ENCODE data around the gene CIROP. TPM values are rescaled to one million over a fixed set of nuclear protein-coding genes. Genes with fewer than 3 reads are reported as not detected.

Gene CIROP
- total and polyA plus RNA-seq, 2 donors from 2014 or later = not detected

GRCh38 chr14:23146980-23147379, 42.2 kb upstream of the CIROP start:
- FAIRE-seq = no peak
- no peak for TF ChIP-seq CTCF (IDR thresholded peaks at IDR 0.05; ENCODE audit: borderline replicate concordance, extremely low read depth, insufficient read depth)
- peaks cover 0 to 32% (median 6%) of the 10 kb centered on the region in 3 donors for H3K36me3 ChIP-seq (ENCODE audit: control insufficient read depth in 2 of 3, insufficient read depth in 3 of 3, low read length in 3 of 3)
- H3K27me3 ChIP-seq (ENCODE audit: control insufficient read depth, insufficient read depth, low read length) = no peaks in the 10 kb centered on the region
- intact Hi-C loops (cut with DNase I) = no loop called here
- H3K4me1 ChIP-seq (ENCODE audit: control insufficient read depth in 2 of 3, insufficient read depth in 2 of 3, low read depth in 1 of 3, low read length in 3 of 3) = peaks cover 0 to 10% (median 5%) of the 10 kb centered on the region in 3 donors
- DNase-seq = no peak
- no peak overlapping the region for H3K9ac ChIP-seq (ENCODE audit: low read length in 3 of 3)
- no peaks in the 10 kb centered on the region for H3K9me3 ChIP-seq (ENCODE audit: control insufficient read depth in 2 of 3, insufficient read depth in 1 of 3, low read length in 3 of 3)
- H3K27ac ChIP-seq (ENCODE audit: low read depth in 2 of 2, low read length in 2 of 2) = no peak overlapping the region
- no peak overlapping the region for H3K4me3 ChIP-seq (ENCODE audit: low read length in 3 of 3)

DNA sequence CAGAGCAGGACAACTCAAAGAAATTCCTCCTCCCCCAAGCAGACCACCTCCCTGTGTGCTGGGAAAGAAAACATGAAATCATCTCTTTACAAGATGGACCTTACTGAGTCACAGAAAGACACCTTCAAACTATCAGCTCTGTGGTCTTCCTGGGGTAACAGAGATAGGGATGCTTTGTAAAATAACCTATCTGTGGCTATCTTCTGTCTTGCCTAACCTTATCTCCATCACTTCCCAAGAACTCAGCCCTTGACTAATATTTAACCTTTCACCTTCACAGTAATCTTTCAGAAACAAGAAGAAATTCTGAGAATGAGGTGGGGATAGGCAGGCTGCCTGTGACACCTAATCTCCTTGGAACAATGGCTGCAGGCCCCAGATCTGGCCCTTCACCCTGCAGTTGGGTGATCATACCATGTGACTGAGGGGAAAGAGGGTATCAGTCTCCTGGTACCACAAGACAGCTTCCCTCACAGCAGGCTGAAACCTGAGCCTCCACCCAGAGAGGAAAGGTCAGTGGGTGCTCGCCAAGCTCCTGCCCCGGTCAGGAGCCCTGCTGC, 41.6 kb upstream of the CIROP start:
- peaks cover 0 to 10% (median 5%) of the 10 kb centered on the region in 3 donors for H3K4me1 ChIP-seq (ENCODE audit: control insufficient read depth in 2 of 3, insufficient read depth in 2 of 3, low read depth in 1 of 3, low read length in 3 of 3)
- no peak overlapping the region for H3K4me3 ChIP-seq (ENCODE audit: low read length in 3 of 3)
- no peak overlapping the region for H3K9ac ChIP-seq (ENCODE audit: low read length in 3 of 3)
- no peak overlapping the region for H3K27ac ChIP-seq (ENCODE audit: low read depth in 2 of 2, low read length in 2 of 2)
- no peaks in the 10 kb centered on the region for H3K27me3 ChIP-seq (ENCODE audit: control insufficient read depth, insufficient read depth, low read length)
- H3K9me3 ChIP-seq (ENCODE audit: control insufficient read depth in 2 of 3, insufficient read depth in 1 of 3, low read length in 3 of 3) = no peaks in the 10 kb centered on the region
- FAIRE-seq (no peak), DNase-seq (no peak)
- TF ChIP-seq CTCF (IDR thresholded peaks at IDR 0.05; ENCODE audit: borderline replicate concordance, extremely low read depth, insufficient read depth) = no peak
- peaks cover 0 to 32% (median 6%) of the 10 kb centered on the region in 3 donors for H3K36me3 ChIP-seq (ENCODE audit: control insufficient read depth in 2 of 3, insufficient read depth in 3 of 3, low read length in 3 of 3)
- intact Hi-C loops (cut with DNase I) = no loop called here

DNA sequence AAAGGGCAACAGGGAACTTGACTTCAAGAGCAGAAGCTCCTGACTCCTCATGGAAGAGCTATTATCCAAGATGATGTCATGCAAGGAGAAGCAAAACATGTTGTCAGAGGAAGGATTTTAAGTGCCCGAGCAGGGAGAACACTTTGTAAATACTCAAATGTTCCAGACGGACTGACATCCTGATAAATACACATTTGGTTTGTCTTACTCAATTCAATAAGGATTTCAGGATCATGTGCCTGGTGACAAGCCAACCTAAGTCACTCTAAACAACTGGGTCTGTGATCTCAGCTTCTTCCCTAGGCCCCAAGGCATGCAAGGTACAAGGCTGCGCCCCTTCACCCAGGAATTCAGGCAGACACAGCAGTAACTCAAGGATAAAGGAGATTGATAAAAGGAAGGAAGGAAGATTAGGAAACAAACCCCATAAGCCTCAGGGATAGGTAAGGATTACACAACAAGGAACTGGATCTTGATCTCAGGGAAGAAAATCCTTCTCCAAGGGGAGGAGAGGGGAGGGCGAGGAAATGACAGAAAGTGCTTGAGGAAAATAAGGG, 41.1 kb upstream of the CIROP start:
- FAIRE-seq = no peak
- H3K9ac ChIP-seq (ENCODE audit: low read length in 3 of 3) = no peak overlapping the region

More for the DNA sequence above, 41.1 kb upstream of the CIROP start:
- intact Hi-C loops (cut with DNase I) = no loop called here
- H3K27me3 ChIP-seq (ENCODE audit: control insufficient read depth, insufficient read depth, low read length) = no peaks in the 10 kb centered on the region
- no peaks in the 10 kb centered on the region for H3K9me3 ChIP-seq (ENCODE audit: control insufficient read depth in 2 of 3, insufficient read depth in 1 of 3, low read length in 3 of 3)
- no peak for DNase-seq
- peaks cover 0 to 32% (median 6%) of the 10 kb centered on the region in 3 donors for H3K36me3 ChIP-seq (ENCODE audit: control insufficient read depth in 2 of 3, insufficient read depth in 3 of 3, low read length in 3 of 3)
- H3K4me3 ChIP-seq (ENCODE audit: low read length in 3 of 3) = no peak overlapping the region
- H3K27ac ChIP-seq (ENCODE audit: low read depth in 2 of 2, low read length in 2 of 2) = no peak overlapping the region
- TF ChIP-seq CTCF (IDR thresholded peaks at IDR 0.05; ENCODE audit: borderline replicate concordance, extremely low read depth, insufficient read depth) = no peak
- peaks cover 0 to 10% (median 5%) of the 10 kb centered on the region in 3 donors for H3K4me1 ChIP-seq (ENCODE audit: control insufficient read depth in 2 of 3, insufficient read depth in 2 of 3, low read depth in 1 of 3, low read length in 3 of 3)
